PC-3 (cell line): ENCODE results near the gene CDH16. TPM values are rescaled to one million over a fixed set of nuclear protein-coding genes. Genes with fewer than 3 reads are reported as not detected.

ENCODE experiments used
- ATAC-seq: fragments of 200-7000 bp; cut with Tn5 transposase; 2 replicates; pipeline ENCODE4 v1.9.1; 2020; ENCODE audit warnings: mild to moderate bottlenecking, moderate library complexity
- BruUV-seq: library from RNA; stranded (reverse); fragments of 400-500 nt; replicated peaks from 2 replicates; lab custom pipeline; 2021; lab: Mats Ljungman, UMichigan
- CTCF ChIA-PET: fragments of 300-600 bp; sonication (Branson Sonifier 250); formaldehyde crosslinking; loops from one replicate; lab custom pipeline; 2022; ENCODE audit warnings: antibody characterized with exemption; lab: Charles Lee
- POLR2A ChIA-PET: fragments of 300-600 bp; sonication (Branson Sonifier 250); formaldehyde crosslinking; loops from one replicate; lab custom pipeline; 2022; ENCODE audit warnings: antibody characterized with exemption; ENCODE audit not compliant: unreplicated experiment; lab: Charles Lee
- DNase-seq: peaks from one replicate; pipeline ENCODE4 v3.0.0-alpha.2; 2015
- H2AFZ ChIP-seq: fragments of 300-600 bp; sonication (generic); 2 replicates; pipeline ENCODE4 v1.6.0; 2016; ENCODE audit warnings: antibody characterized with exemption, low read length
- H3F3A ChIP-seq: fragments of 300-600 bp; sonication (generic); one replicate; pipeline ENCODE4 v1.6.0; 2017; ENCODE audit warnings: antibody characterized with exemption, low read length, control low read depth, mild to moderate bottlenecking; ENCODE audit not compliant: unreplicated experiment
- H3K27ac ChIP-seq: fragments of 300-600 bp; sonication (generic); 2 replicates; pipeline ENCODE4 v1.5.1; 2016; ENCODE audit warnings: mild to moderate bottlenecking, low read length
- H3K27me3 ChIP-seq: fragments of 300-600 bp; sonication (generic); 2 replicates; pipeline ENCODE4 v1.6.1; 2016; ENCODE audit warnings: low read length, mixed read lengths
- H3K36me3 ChIP-seq: fragments of 300-600 bp; sonication (generic); 2 replicates; pipeline ENCODE4 v1.6.1; 2016; ENCODE audit warnings: low read depth, mixed run types, low read length, mixed read lengths
- H3K4me1 ChIP-seq: fragments of 300-600 bp; sonication (generic); 2 replicates; pipeline ENCODE4 v1.5.1; 2016; ENCODE audit warnings: low read length; ENCODE audit not compliant: insufficient read depth
- H3K4me2 ChIP-seq: fragments of 300-600 bp; sonication (generic); 2 replicates; pipeline ENCODE4 v1.6.0; 2016; ENCODE audit warnings: low read length
- H3K4me3 ChIP-seq: fragments of 300-600 bp; sonication (generic); 2 replicates; pipeline ENCODE4 v1.5.1; 2016; ENCODE audit warnings: mild to moderate bottlenecking, low read length, mixed read lengths
- H3K79me2 ChIP-seq: fragments of 300-600 bp; sonication (generic); 2 replicates; pipeline ENCODE4 v1.6.1; 2017; ENCODE audit warnings: low read length, mixed read lengths
- H3K9ac ChIP-seq: fragments of 300-600 bp; sonication (generic); 2 replicates; pipeline ENCODE4 v1.6.0; 2016; ENCODE audit warnings: mild to moderate bottlenecking, low read length
- H3K9me2 ChIP-seq: fragments of 300-600 bp; sonication (generic); replicated peaks from 2 replicates; pipeline ENCODE4 v1.6.1; 2016; ENCODE audit warnings: mixed run types, low read length, mixed read lengths
- H3K9me3 ChIP-seq: fragments of 300-600 bp; sonication (generic); 2 replicates; pipeline ENCODE4 v1.6.1; 2016; ENCODE audit warnings: low read length, mixed read lengths
- H4K20me1 ChIP-seq: fragments of 300-600 bp; sonication (generic); 2 replicates; pipeline ENCODE4 v1.6.1; 2016; ENCODE audit warnings: low read length, mixed read lengths
- CTCF ChIP-seq: fragments of 300-600 bp; sonication (generic); conservative IDR thresholded peaks from 2 replicates; pipeline ENCODE4 v1.5.1; 2017; ENCODE audit warnings: antibody characterized with exemption, low read depth, mild to moderate bottlenecking, low read length
- EZH2 ChIP-seq: fragments of 300-600 bp; sonication (generic); IDR thresholded peaks from one replicate; pipeline ENCODE4 v1.6.1; 2017; ENCODE audit warnings: antibody characterized with exemption, mild to moderate bottlenecking, low read length; ENCODE audit not compliant: unreplicated experiment
- EZH2phosphoT487 ChIP-seq: fragments of 300-600 bp; sonication (generic); IDR thresholded peaks from 2 replicates; pipeline ENCODE4 v1.6.1; 2018; ENCODE audit warnings: mild to moderate bottlenecking, antibody characterized with exemption, low read length, borderline replicate concordance
- intact Hi-C: fragments of 100-400 bp; cut with micrococcal nuclease; formaldehyde crosslinking; loops from 2 replicates; pipeline ENCODE4 v1.9.0; 2023
- total RNA-seq: library from RNA; depleted of rRNA; stranded (reverse); fragments of >200 nt; gene quantifications from 2 replicates; pipeline ENCODE4 v1.2.3, GENCODE V29; 2014

Gene CDH16
- total RNA-seq, 1 experiment from 2014 or later, result not detected

- Histone ChIP-seq H3K36me3 (no peaks in the 10 kb centered on the region), H3K27ac (no peak overlapping the region), H3K9me2 (no peaks in the 10 kb centered on the region), H3K27me3 (no peaks in the 10 kb centered on the region), H3K4me3 (no peak overlapping the region), H3K9ac (no peak overlapping the region), H4K20me1 (no peaks in the 10 kb centered on the region), H2AFZ (no peak overlapping the region), H3K4me2 (no peak overlapping the region), H3K79me2 (no peaks in the 10 kb centered on the region), H3K4me1 (no peaks in the 10 kb centered on the region), H3K9me3 (no peaks in the 10 kb centered on the region), H3F3A (no peaks in the 10 kb centered on the region)
- intact Hi-C loops, result no loop called here
- ChIA-PET POLR2A (no interaction called here), CTCF (interaction anchor here (0.6 kb wide), 1 partner anchor 101 kb away, joined by 3 read pairs; no protein-coding TSS in a partner anchor)
- ATAC-seq (no peak), DNase-seq (no peak)
- no peak for TF ChIP-seq EZH2
- no peak for TF ChIP-seq EZH2phosphoT487
- no peak for TF ChIP-seq CTCF
- BruUV-seq, result no TSS peak
Observed at GRCh38 chr16:66906916-66907836, 11.5 kb downstream of the CDH16 start.

GRCh38 chr16:66905633-66906539 is 12.8 kb downstream of the CDH16 start:
- Histone ChIP-seq H2AFZ (no peak overlapping the region), H3K27ac (no peak overlapping the region)
- ATAC-seq, result no peak

More at GRCh38 chr16:66905633-66906539, 12.8 kb downstream of the CDH16 start:
- POLR2A ChIA-PET, result no interaction called here
- no TSS peak for BruUV-seq
- no peak overlapping the region for H3K9ac ChIP-seq
- H3F3A ChIP-seq, result no peaks in the 10 kb centered on the region
- no peaks in the 10 kb centered on the region for H3K27me3 ChIP-seq
- no peak for DNase-seq
- no peak overlapping the region for H3K4me3 ChIP-seq
- H3K36me3 ChIP-seq, result no peaks in the 10 kb centered on the region
- H3K9me2 ChIP-seq, result no peaks in the 10 kb centered on the region
- TF ChIP-seq EZH2phosphoT487 (no peak), CTCF (no peak), EZH2 (no peak)
- CTCF ChIA-PET, result no interaction called here
- H4K20me1 ChIP-seq, result no peaks in the 10 kb centered on the region
- H3K4me1 ChIP-seq, result no peaks in the 10 kb centered on the region
- H3K79me2 ChIP-seq, result no peaks in the 10 kb centered on the region
- intact Hi-C loops, result no loop called here
- no peak overlapping the region for H3K4me2 ChIP-seq
- H3K9me3 ChIP-seq, result no peaks in the 10 kb centered on the region
